ENCODE results near the gene SLC15A3.

DNA sequence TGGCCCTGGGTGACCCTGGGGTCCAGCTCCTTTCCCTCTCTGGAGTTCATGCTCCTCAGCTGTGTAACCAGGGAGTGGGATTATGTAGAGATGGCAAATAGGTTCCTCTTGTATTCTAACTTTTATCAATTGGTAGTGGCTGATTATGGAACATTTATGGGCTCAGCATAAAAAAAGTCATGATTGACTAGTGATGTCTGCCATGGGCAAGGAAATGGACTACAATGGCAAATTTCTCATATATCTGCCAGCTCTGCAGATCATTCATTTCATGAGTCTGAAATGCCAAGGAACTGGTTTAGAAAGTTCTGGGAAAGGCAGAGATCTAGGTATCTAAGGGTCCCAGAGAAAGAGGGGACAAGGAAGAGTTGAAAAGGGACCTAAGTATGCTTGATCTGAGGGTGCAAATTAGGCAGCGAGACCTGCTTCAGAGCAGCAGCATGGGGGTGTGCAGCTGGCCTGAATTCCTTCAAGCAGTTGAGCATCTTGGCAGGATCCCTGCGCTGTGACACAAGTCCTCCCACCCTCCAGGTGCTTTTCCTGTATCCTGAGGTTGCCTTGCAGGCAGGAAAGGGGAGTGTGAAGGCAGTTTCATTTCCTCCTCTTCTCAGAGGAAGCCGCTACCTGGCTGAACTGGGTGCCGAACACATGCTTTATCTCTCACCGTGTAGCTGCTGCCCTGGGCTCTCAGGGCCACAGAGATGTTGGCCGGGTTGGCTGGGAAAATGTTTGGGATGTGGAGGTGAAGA lies 10.4 kb downstream of the SLC15A3 start:
- TF ChIP-seq, protein P1, sequence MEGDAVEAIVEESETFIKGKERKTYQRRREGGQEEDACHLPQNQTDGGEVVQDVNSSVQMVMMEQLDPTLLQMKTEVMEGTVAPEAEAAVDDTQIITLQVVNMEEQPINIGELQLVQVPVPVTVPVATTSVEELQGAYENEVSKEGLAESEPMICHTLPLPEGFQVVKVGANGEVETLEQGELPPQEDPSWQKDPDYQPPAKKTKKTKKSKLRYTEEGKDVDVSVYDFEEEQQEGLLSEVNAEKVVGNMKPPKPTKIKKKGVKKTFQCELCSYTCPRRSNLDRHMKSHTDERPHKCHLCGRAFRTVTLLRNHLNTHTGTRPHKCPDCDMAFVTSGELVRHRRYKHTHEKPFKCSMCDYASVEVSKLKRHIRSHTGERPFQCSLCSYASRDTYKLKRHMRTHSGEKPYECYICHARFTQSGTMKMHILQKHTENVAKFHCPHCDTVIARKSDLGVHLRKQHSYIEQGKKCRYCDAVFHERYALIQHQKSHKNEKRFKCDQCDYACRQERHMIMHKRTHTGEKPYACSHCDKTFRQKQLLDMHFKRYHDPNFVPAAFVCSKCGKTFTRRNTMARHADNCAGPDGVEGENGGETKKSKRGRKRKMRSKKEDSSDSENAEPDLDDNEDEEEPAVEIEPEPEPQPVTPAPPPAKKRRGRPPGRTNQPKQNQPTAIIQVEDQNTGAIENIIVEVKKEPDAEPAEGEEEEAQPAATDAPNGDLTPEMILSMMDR (IDR thresholded peaks at IDR 0.05) = no peak
- TF ChIP-seq POLR2A (IDR thresholded peaks at IDR 0.05; ENCODE audit: low read depth) (no peak), POLR2AphosphoS5 (IDR thresholded peaks at IDR 0.05) (no peak)

Data from esophagus muscularis mucosa (tissue), 3 donors.